BE2C (cell line): ENCODE data around the gene TENM4.

ENCODE experiments used
- DNase-seq: peaks from one replicate; pipeline ENCODE4 v3.0.0-alpha.2; 2020
- H3K27me3 ChIP-seq: fragments of 250-450 bp; sonication (Bioruptor Pico); 2 replicates; pipeline ENCODE4 v1.5.1; 2020; ENCODE audit warnings: mild to moderate bottlenecking
- H3K36me3 ChIP-seq: fragments of 250-450 bp; sonication (Bioruptor Pico); 2 replicates; pipeline ENCODE4 v1.5.1; 2020; ENCODE audit warnings: mild to moderate bottlenecking
- H3K4me1 ChIP-seq: fragments of 250-450 bp; sonication (Bioruptor Pico); 2 replicates; pipeline ENCODE4 v1.5.1; 2020
- H3K4me3 ChIP-seq: 2 replicates; pipeline ENCODE4 v1.5.1; 2011; ENCODE audit warnings: low read depth, low read length
- H3K9me3 ChIP-seq: fragments of 250-450 bp; sonication (Bioruptor Pico); 2 replicates; pipeline ENCODE4 v1.5.1; 2020
- TF ChIP-seq, protein P1 (sequence below): IDR thresholded peaks from 2 replicates; pipeline ENCODE4 v1.5.1; 2012; ENCODE audit warnings: mild to moderate bottlenecking, low read depth, low read length

The TENM4 gene

DNA sequence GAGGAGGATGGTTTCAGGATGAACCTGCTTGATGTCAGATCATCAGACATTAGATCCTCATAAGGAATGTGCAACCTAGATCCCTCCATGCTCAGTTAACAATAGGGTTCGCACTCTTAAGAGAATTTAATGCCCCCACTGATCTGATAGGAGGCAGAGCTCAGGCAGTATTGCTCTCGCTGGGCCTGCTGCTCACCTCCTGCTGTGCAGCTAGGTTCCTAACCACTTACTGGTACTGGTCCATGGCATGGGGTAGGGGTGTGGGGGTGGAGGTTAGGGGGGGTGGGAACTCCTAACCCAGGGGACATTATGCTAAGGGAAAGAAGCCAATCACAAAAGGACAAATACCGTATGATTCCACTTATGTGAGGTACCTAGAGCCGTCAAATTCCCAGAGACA is 256.5 kb downstream of the TENM4 start:
- Histone ChIP-seq H3K27me3 (no peaks in the 10 kb centered on the region), H3K36me3 (no peaks in the 10 kb centered on the region), H3K4me3 (no peak overlapping the region), H3K4me1 (no peaks in the 10 kb centered on the region), H3K9me3 (no peaks in the 10 kb centered on the region)
- no peak for DNase-seq
- TF ChIP-seq, protein P1, sequence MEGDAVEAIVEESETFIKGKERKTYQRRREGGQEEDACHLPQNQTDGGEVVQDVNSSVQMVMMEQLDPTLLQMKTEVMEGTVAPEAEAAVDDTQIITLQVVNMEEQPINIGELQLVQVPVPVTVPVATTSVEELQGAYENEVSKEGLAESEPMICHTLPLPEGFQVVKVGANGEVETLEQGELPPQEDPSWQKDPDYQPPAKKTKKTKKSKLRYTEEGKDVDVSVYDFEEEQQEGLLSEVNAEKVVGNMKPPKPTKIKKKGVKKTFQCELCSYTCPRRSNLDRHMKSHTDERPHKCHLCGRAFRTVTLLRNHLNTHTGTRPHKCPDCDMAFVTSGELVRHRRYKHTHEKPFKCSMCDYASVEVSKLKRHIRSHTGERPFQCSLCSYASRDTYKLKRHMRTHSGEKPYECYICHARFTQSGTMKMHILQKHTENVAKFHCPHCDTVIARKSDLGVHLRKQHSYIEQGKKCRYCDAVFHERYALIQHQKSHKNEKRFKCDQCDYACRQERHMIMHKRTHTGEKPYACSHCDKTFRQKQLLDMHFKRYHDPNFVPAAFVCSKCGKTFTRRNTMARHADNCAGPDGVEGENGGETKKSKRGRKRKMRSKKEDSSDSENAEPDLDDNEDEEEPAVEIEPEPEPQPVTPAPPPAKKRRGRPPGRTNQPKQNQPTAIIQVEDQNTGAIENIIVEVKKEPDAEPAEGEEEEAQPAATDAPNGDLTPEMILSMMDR: no peak

DNA sequence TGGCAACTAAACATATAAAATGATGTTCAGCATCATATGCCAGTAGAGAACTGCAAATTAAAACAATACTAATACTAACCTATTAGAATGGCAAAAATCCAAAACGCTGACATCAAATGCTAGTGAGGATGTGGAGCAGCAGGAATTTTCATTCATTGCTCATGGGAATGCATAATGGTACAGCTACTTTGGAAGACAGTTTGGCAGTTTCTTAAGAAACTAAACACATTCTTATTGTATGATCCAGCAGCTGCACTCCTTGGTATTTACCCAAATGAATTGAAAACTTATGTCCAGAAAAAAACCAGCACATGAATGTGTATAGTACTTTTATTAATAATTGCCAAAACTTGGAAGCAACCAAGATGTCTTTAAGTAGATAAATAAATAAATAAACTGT is 258.0 kb downstream of the TENM4 start:
- TF ChIP-seq, protein P1: no peak
- Histone ChIP-seq H3K9me3 (no peaks in the 10 kb centered on the region), H3K4me1 (no peaks in the 10 kb centered on the region), H3K36me3 (no peaks in the 10 kb centered on the region), H3K4me3 (no peak overlapping the region), H3K27me3 (no peaks in the 10 kb centered on the region)
- DNase-seq: no peak

DNA sequence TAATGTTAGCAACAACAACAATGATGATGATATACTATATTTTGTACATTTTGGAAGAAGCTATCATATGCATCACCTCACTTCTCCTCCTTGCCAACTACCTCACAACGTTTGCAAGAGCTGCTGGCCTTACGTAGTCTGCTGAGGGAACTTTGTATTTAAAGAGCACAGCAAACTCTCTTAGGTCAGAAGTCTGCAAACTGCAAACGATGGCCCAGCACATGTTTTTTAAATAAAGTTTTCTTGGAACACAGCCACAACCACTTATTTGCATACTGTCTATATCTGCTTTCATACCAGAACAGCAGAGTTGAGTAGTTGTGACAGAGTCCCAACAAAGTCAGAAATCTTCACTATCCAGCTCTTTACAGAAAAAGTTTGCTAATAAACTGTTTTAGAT is 261.7 kb downstream of the TENM4 start:
- Histone ChIP-seq H3K27me3 (no peaks in the 10 kb centered on the region), H3K9me3 (no peaks in the 10 kb centered on the region), H3K4me1 (no peaks in the 10 kb centered on the region), H3K4me3 (no peak overlapping the region), H3K36me3 (no peaks in the 10 kb centered on the region)
- TF ChIP-seq, protein P1: no peak
- DNase-seq: no peak

DNA sequence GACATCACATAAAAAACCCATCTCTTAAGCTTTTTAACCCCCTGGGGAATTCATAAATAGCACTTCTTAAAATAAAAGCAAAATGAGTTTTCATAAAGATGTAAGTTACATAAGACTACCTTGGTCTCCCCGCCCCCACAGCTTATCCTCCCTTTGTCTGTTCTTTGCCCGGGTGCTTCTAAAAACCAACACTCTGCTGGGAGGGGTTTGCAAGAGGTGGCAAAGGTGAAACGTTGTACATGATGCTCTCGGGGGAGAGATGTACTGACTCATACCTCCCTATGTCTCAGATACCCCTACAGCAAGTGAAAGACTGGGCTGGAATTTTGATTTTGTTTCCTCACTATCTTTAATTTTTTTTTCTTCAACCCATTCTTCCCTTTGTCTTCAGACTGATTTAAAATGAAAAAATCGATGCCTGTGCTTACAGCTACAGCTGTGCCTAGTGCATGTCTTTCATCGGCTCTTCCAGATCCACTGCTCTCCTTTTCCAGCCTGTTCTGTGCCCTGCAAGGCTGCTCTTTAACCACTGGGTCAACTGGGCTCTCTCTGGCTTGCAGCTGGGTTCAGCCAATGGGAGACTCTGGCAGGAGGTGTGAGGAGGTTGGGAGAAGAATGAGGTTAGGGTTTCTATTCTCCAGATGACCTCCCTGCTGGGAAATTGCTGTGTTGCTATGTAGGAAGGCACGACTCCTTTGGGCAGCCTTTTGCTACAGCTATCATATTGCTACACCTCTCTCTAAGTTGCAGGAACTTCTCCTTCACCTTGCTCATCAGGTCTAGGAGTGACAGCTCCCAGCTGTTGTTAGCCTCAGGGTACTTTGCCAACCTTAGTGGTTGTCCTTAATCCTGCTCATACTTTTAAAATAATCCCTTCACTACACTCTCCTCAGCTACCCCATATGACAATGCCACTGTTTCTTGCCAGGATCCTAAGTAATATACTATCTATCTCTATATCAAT is 266.5 kb downstream of the TENM4 start:
- Histone ChIP-seq H3K4me1 (no peaks in the 10 kb centered on the region), H3K36me3 (no peaks in the 10 kb centered on the region), H3K27me3 (no peaks in the 10 kb centered on the region), H3K4me3 (no peak overlapping the region), H3K9me3 (no peaks in the 10 kb centered on the region)
- TF ChIP-seq, protein P1: no peak
- no peak for DNase-seq

DNA sequence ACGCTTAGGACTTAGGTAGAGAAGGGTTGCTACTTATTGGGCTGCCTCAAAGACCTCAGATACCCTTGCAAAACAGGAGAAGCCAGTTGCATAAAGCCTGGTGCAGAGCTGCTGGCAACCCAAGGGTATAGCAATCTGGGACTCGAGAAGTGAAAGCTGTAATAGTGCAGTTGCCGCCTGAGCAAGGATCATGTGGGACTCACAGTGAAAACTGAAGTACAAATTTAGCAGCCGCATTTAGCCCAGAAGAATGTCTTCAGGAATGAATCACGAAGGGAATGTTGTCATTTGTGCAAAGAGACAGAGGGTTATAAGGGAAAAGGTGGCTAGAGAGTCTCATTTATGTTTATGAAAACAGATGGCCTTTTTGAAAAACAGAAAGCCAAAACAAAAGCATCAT is 267.2 kb downstream of the TENM4 start:
- Histone ChIP-seq H3K4me1 (no peaks in the 10 kb centered on the region), H3K27me3 (no peaks in the 10 kb centered on the region)

More for the DNA sequence above, 267.2 kb downstream of the TENM4 start:
- no peak for DNase-seq
- TF ChIP-seq, protein P1: no peak
- Histone ChIP-seq H3K9me3 (no peaks in the 10 kb centered on the region), H3K36me3 (no peaks in the 10 kb centered on the region), H3K4me3 (no peak overlapping the region)
